Colonic mucosa (tissue), 4 donors: ENCODE measurements around the gene ETNK2. TPM values are rescaled to one million over a fixed set of nuclear protein-coding genes. Genes with fewer than 3 reads are reported as not detected.
A peak's percentile ranks its signal among the peaks of the same experiment; 100 is the strongest.

Experiments used
- DNase-seq: peaks from one replicate; pipeline ENCODE4 v3.0.0-alpha.2; 2020
- H3K27ac ChIP-seq: fragments of 200-600 bp; one replicate; pipeline ENCODE4 v1.8.0; 2021
- H3K27me3 ChIP-seq: fragments of 200-600 bp; one replicate; pipeline ENCODE4 v1.8.0; 2021
- H3K36me3 ChIP-seq: fragments of 200-600 bp; one replicate; pipeline ENCODE4 v1.8.0; 2021
- H3K4me1 ChIP-seq: fragments of 200-600 bp; one replicate; pipeline ENCODE4 v1.8.0; 2021; ENCODE audit warnings: mild to moderate bottlenecking
- H3K4me3 ChIP-seq: fragments of 200-600 bp; one replicate; pipeline ENCODE4 v1.8.0; 2021
- H3K9ac ChIP-seq, 2 donors: one replicate each; pipeline ENCODE4 v1.7.0; 2013; ENCODE audit warnings: control low read depth in 2 of 2, low read depth in 2 of 2, low read length in 2 of 2
- H3K9me3 ChIP-seq: fragments of 200-600 bp; one replicate; pipeline ENCODE4 v1.8.0; 2021
- intact Hi-C: fragments of 100-400 bp; cut with DNase I; formaldehyde crosslinking; loops from one replicate; pipeline ENCODE4 v1.14.1; 2022
- total RNA-seq, 2 donors: library from RNA; stranded (reverse); fragmentation: NEBNext Ultra II Directional in 1 of 2; extraction: Animal tissue kit (Norgen Biotek cat#: 25700) in 1 of 2; gene quantifications; one replicate each; pipeline ENCODE4 v1.2.1, GENCODE V29; 2021
- TF ChIP-seq, protein P1 (sequence below): fragments of 200-600 bp; IDR thresholded peaks from one replicate; pipeline ENCODE4 v1.8.0; 2022; ENCODE audit warnings: antibody characterized with exemption, mild to moderate bottlenecking
- donor health status: healthy.
- donor health status: DM: no; HTN: no; CAD: no.
- donor health status: DM: no; HTN: no; CAD: no.

The ETNK2 gene
- total RNA-seq, 2 donors from 2014 or later = 0.40 to 1.2 TPM

DNA sequence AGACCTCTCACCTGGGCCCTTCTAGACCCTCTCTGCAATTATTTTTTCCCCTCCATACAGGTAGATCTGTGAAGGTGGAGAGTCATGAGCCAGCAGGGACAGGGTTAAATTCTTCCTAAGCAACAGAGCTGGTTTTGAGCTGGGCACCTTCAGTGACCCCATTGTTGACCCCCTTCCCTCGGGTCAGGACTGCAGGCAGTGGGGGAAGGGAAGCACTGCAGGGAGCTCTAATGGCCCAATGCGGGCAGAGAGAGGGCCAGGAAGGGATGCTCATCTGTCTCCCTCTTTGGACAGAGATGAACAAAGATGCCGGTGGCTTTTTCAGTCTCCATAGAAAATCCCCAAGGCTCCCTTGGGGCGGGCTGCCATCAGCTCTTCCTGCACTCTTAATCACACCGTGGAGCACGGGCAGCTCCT is 57.5 kb downstream of the ETNK2 start:
- Histone ChIP-seq H3K4me1 (peaks cover 16% of the 10 kb centered on the region), H3K27ac (peak overlapping the region; percentile 28), H3K9ac (no peak overlapping the region), H3K4me3 (no peak overlapping the region), H3K9me3 (no peaks in the 10 kb centered on the region), H3K36me3 (no peaks in the 10 kb centered on the region), H3K27me3 (no peaks in the 10 kb centered on the region)
- DNase-seq = no peak
- TF ChIP-seq, protein P1, sequence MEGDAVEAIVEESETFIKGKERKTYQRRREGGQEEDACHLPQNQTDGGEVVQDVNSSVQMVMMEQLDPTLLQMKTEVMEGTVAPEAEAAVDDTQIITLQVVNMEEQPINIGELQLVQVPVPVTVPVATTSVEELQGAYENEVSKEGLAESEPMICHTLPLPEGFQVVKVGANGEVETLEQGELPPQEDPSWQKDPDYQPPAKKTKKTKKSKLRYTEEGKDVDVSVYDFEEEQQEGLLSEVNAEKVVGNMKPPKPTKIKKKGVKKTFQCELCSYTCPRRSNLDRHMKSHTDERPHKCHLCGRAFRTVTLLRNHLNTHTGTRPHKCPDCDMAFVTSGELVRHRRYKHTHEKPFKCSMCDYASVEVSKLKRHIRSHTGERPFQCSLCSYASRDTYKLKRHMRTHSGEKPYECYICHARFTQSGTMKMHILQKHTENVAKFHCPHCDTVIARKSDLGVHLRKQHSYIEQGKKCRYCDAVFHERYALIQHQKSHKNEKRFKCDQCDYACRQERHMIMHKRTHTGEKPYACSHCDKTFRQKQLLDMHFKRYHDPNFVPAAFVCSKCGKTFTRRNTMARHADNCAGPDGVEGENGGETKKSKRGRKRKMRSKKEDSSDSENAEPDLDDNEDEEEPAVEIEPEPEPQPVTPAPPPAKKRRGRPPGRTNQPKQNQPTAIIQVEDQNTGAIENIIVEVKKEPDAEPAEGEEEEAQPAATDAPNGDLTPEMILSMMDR = no peak
- intact Hi-C loops = no loop called here

DNA sequence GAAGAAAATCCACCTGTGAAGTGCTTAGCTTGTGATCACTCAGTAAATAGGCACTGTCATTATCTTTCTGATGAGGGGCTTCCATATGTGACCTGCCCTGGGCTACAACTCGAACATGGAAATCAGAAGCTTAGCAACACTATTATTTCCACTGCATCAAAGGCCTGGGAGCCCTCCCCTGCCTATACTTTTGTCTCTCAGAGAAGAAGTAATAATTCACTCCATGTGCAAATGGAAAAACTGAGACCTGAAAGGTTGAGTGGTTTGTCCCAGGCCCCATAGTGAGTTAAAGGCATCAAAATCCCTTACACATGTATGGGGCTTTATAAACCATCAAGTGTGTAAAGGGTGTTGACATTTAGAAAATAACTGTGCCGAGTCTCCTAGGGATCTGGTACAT is 58.1 kb downstream of the ETNK2 start:
- intact Hi-C loops = no loop called here
- no peaks in the 10 kb centered on the region for H3K9me3 ChIP-seq
- H3K36me3 ChIP-seq = no peaks in the 10 kb centered on the region
- TF ChIP-seq, protein P1 = no peak
- peaks cover 17% of the 10 kb centered on the region for H3K4me1 ChIP-seq
- no peak overlapping the region for H3K9ac ChIP-seq
- peak overlapping the region; percentile 82 for H3K27ac ChIP-seq
- DNase-seq = no peak
- H3K4me3 ChIP-seq = no peak overlapping the region
- H3K27me3 ChIP-seq = no peaks in the 10 kb centered on the region

DNA sequence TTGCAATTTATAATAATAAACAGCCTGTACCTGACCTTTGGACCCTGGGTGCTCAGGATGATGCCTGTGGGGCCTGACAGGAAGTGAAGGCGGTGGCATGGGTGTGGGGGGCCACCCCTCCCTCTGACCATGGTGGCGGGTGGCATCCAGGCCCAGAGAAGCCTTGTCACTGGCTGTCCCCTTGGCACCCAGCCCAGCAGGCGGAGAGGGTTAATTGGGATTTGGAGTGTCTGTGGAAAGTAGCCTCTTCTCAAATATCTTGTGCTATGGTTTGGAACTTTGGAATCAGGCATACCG is 58.5 kb downstream of the ETNK2 start:
- intact Hi-C loops = no loop called here
- TF ChIP-seq, protein P1 = no peak
- Histone ChIP-seq H3K27me3 (no peaks in the 10 kb centered on the region), H3K4me3 (no peak overlapping the region), H3K27ac (peak overlapping the region; percentile 82), H3K9ac (no peak overlapping the region), H3K4me1 (peaks cover 21% of the 10 kb centered on the region), H3K9me3 (no peaks in the 10 kb centered on the region), H3K36me3 (no peaks in the 10 kb centered on the region)
- peak; percentile 89 for DNase-seq

DNA sequence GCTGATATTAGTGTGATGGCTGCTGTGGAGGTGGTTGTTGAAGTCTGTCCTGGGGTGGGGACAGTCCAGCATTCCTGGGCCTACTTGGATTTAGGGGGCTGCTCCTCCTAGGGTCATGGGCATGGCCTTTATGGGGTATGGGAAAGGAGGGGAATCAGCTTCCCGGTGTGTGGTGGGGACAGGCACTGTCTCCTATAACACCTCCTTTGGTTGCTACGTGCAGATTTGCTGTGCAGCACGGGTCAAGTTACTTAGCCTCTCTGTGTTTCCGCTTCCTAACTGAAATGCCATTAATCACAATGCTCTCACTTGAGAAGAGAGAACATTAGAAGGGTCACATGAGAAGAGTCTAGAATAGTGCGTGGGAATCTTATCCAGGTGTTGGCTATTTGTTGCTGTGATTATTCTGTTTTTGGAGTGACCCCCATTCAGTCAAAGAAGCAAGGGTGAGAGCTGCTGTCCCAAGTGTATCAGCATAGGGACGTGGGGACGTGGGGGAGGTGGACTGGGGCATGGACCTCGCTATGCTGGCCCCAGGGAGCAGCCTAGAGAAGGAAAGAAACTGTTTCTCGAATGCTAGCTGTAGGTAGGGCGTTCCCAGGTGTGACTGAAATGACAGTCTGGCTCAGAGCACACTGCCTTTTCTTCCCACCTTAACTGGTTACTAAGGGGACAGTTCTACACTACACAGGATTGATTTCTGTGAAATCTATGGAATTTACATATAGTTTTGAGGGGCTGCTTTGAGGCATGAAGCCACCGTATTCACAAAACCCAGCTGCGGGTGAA is 59.0 kb downstream of the ETNK2 start:
- Histone ChIP-seq H3K4me1 (peaks cover 23% of the 10 kb centered on the region), H3K36me3 (no peaks in the 10 kb centered on the region), H3K27me3 (no peaks in the 10 kb centered on the region), H3K27ac (peak overlapping the region; percentile 82), H3K9ac (peak overlapping the region in 1 of 2 donors; percentile 43), H3K4me3 (no peak overlapping the region), H3K9me3 (no peaks in the 10 kb centered on the region)
- intact Hi-C loops = no loop called here
- TF ChIP-seq, protein P1 = no peak
- DNase-seq = peak; percentile 57

DNA sequence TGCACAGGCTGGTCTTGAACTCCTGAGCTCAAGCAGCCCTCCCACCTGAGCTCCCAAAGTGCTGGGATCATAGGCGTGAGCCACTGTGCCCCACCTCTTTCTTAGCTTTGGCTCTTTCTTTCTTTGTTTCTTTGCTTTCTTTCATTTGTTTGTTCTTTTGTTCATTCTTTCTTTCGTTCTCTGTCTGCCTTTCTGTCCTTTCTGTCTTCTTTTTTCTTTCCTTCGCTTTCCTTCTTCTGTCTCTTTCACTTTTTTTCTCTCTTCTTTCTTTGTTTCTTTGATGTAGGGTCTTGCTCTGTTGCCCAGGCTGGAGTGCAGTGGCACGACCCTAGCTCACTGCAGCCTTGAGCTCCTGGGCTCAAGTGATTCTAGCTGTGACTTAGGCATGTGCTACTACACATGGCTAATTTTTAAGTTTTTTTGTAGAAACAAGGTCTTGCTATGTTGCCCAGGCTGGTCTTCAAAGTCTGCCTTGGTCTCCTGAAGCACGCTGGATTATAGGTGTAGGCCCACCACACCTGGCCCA is 60.0 kb downstream of the ETNK2 start:
- H3K4me1 ChIP-seq = peaks cover 23% of the 10 kb centered on the region
- TF ChIP-seq, protein P1 = no peak

More for the DNA sequence above, 60.0 kb downstream of the ETNK2 start:
- Histone ChIP-seq H3K27ac (no peak overlapping the region), H3K9me3 (no peaks in the 10 kb centered on the region), H3K4me3 (no peak overlapping the region), H3K36me3 (no peaks in the 10 kb centered on the region), H3K27me3 (no peaks in the 10 kb centered on the region), H3K9ac (no peak overlapping the region)
- intact Hi-C loops = no loop called here
- no peak for DNase-seq
